Measurements from ENCODE around the gene MRGPRE.
"Not testable (repeated sequence)": the region's sequence is repeated elsewhere in the genome, so short reads cannot be mapped to it uniquely, and the experiment has no call there.

MRGPRE gene, protein sequence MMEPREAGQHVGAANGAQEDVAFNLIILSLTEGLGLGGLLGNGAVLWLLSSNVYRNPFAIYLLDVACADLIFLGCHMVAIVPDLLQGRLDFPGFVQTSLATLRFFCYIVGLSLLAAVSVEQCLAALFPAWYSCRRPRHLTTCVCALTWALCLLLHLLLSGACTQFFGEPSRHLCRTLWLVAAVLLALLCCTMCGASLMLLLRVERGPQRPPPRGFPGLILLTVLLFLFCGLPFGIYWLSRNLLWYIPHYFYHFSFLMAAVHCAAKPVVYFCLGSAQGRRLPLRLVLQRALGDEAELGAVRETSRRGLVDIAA

GRCh38 chr11:3231851-3232744 lies at the start of gene MRGPRE:
Gene MRGPRE (minus strand): TSS chr11:3232417. CDS start chr11:3228799, 3,618 bp downstream.
- no peaks in the 10 kb centered on the region for H3K27me3 ChIP-seq
- H3K4me2 ChIP-seq, result peak within 1 kb of the TSS; percentile 26
- no peak for TF ChIP-seq Cebpa-rat (IDR thresholded peaks at IDR 0.05)
- peaks cover 22% of the 10 kb centered on the region for H3K4me1 ChIP-seq
- H3K9me3 ChIP-seq, result no peaks in the 10 kb centered on the region
- H3K9ac ChIP-seq, result no peak within 1 kb of the TSS
- no peak within 1 kb of the TSS for H3K4me3 ChIP-seq
- H4K20me1 ChIP-seq, result no peaks in the 10 kb centered on the region
- H3K27ac ChIP-seq, result no peak within 1 kb of the TSS
- no peaks in the 10 kb centered on the region for H3K36me3 ChIP-seq

DNA sequence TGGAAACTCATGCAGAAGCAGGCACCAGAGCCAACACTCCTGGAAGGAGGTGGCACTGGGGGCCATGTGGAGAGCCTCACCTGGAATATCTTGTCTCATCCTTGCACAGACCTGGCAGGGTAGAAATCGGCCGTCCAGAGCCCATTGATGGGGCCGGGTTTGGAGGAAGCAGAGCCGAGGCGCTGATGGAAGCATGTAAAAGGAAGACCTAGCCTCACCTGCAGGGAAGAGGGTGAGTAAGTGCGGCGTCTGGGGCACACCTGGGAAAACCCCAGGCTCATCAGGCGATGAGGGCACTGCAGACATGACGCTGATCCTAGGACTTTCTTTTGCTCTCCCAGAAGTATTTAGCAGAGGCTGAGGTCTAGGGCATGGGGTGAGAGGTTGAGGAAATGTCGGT lies 48.9 kb upstream of the MRGPRE start:
- not testable (repeated sequence) for H3K36me3 ChIP-seq, H4K20me1 ChIP-seq, H3K4me1 ChIP-seq, H3K9me3 ChIP-seq, H3K9ac ChIP-seq, H3K27ac ChIP-seq, H3K27me3 ChIP-seq, H3K4me3 ChIP-seq, H3K4me2 ChIP-seq

- not testable (repeated sequence) for H3K27ac ChIP-seq, H3K9ac ChIP-seq, H4K20me1 ChIP-seq, H3K4me2 ChIP-seq, H3K9me3 ChIP-seq, H3K27me3 ChIP-seq, H3K4me1 ChIP-seq, H3K36me3 ChIP-seq, H3K4me3 ChIP-seq
These were observed 48.4 kb upstream of the MRGPRE start for GRCh38 chr11:3280662-3281061.

GRCh38 chr11:3278922-3279321 lies 46.7 kb upstream of the MRGPRE start:
- not testable (repeated sequence) for H3K27ac ChIP-seq, H3K4me3 ChIP-seq, H3K4me1 ChIP-seq, H3K4me2 ChIP-seq, H4K20me1 ChIP-seq, H3K9me3 ChIP-seq, H3K27me3 ChIP-seq, H3K9ac ChIP-seq, H3K36me3 ChIP-seq

DNA sequence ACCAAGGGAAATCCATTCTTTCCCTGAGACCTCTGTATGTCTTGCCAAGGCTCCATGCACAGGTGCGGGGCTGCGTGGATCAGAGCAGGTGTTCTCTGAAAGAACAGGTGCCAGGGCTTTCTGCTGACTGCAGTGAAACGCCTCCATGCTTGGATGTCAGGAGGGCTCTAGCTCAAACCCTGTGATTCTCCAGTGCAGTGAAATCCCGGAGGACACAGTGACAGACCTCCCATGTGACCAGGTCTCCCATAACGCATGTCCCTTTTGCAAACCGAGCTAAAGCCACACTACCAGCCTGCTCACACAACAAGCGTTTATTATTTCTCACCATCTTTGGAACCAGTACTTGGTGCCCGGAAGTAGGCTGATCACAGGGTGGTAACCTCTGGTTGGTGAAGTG lies 41.4 kb upstream of the MRGPRE start:
- not testable (repeated sequence) for H3K4me2 ChIP-seq, H3K27me3 ChIP-seq, H3K36me3 ChIP-seq, H3K4me3 ChIP-seq, H3K27ac ChIP-seq, H3K9me3 ChIP-seq, H4K20me1 ChIP-seq, H3K4me1 ChIP-seq, H3K9ac ChIP-seq

DNA sequence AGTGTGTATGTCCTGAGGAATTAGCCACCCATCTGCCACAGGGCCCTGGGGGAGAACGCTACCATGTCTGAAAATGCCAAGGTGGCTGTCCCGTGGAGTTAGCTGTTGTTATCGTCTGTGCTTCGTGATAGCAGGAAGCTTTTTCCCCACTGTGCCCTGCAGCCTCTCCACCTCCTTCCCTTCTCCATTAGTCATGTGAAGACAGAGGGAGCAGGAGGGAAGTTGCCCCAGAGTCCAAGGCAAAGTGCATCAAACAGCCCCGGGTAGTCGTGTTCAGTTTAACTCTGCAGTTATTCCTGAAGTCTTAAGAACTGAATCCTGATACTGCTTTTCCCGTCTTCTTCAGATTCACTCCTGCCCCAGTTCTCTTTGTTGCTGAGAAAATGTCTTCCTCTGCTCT lies 30.3 kb upstream of the MRGPRE start:
- not testable (repeated sequence) for H3K27me3 ChIP-seq, H3K9me3 ChIP-seq, H3K36me3 ChIP-seq, H4K20me1 ChIP-seq, H3K9ac ChIP-seq, H3K4me1 ChIP-seq, H3K4me2 ChIP-seq, H3K27ac ChIP-seq, H3K4me3 ChIP-seq

DNA sequence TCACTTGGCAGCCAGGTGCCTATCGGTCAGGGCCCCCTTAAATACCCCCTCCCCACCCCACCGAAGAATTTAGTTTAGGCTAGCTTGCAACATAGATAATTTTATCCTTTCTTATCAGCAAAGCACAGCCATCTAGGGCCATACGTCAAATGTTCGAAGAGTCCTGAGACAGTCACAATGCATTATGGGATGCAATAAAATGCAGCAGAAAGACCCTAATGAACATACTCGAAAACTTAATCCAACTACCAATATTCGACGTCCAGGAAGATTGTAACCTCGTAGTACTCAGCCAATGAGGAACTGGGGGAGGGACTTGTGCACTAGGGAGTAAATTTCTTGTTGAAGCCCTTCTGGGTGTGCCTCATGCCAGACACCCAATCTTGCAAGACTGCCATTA lies 29.6 kb upstream of the MRGPRE start:
- not testable (repeated sequence) for H3K36me3 ChIP-seq, H3K4me3 ChIP-seq, H3K27ac ChIP-seq, H3K9ac ChIP-seq, H3K4me1 ChIP-seq, H3K27me3 ChIP-seq, H3K9me3 ChIP-seq, H4K20me1 ChIP-seq, H3K4me2 ChIP-seq

DNA sequence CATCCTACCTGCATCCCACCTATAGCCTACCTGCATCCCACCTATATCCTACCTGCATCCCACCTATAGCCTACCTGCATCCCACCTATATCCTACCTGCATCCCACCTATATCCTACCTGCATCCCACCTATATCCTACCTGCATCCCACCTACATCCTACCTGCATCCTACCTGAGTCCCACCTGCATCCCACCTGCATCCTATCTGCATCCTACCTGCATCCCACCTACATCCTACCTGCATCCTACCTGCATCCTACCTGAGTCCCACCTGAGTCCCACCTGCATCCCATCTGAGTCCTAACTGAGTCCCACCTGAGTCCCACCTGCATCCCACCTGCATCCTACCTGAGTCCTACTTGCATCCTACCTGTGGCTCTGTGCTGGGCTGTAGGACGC lies 25.3 kb upstream of the MRGPRE start:
- H3K9me3 ChIP-seq, H3K9ac ChIP-seq, H3K27me3 ChIP-seq, H3K27ac ChIP-seq, H3K4me1 ChIP-seq, H3K4me2 ChIP-seq, H3K4me3 ChIP-seq, H3K36me3 ChIP-seq, H4K20me1 ChIP-seq: not testable (repeated sequence)

DNA sequence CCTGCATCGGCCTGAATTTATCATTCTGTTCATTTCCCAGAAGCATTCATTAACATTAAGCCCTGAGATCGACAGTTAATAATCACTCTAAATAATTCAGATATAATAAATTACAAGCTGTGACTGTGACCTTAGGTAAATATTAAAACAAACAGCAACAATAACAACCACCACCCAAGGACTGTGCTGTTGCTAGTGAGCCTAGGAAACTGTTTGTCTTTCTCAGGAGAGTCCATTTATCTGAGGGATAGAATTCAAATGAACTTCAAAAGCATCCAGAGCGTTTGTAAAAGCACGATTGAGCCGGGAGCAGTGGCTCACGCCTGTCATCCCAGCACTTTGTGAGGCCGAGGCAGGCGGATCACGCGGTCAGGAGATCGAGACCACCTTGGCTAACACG lies 23.0 kb upstream of the MRGPRE start:
- H3K36me3 ChIP-seq, H3K9me3 ChIP-seq, H3K4me2 ChIP-seq, H3K4me3 ChIP-seq, H3K4me1 ChIP-seq, H3K27me3 ChIP-seq, H4K20me1 ChIP-seq, H3K9ac ChIP-seq, H3K27ac ChIP-seq: not testable (repeated sequence)

- not testable (repeated sequence) for H4K20me1 ChIP-seq, H3K9me3 ChIP-seq, H3K4me3 ChIP-seq, H3K4me1 ChIP-seq, H3K27me3 ChIP-seq, H3K27ac ChIP-seq, H3K36me3 ChIP-seq, H3K9ac ChIP-seq, H3K4me2 ChIP-seq
These were observed 22.6 kb upstream of the MRGPRE start for GRCh38 chr11:3254773-3255172.

DNA sequence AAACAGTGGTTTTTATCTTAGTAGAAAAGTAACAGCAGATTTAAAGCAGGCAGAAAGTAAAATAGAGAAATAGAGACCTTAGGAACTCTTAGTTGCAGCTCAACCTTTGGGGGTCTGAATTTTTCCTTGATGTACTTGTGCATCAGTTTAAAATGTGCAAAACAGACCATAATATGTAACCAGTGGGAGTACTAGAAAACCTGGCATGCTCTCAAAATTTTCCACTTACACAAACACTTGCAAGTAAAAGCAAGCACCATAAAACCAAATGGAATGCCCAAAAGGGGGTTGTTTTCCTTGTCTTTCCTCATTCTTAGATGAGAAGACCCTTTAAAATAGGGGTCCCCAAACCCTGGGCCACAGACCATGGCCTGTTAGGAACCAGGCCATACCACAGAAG lies 12.9 kb upstream of the MRGPRE start:
- no peaks in the 10 kb centered on the region for H3K4me1 ChIP-seq
- TF ChIP-seq Cebpa-rat (IDR thresholded peaks at IDR 0.05), result no peak
- H3K9me3 ChIP-seq, result peaks cover 15% of the 10 kb centered on the region; the same call in 1 of the 2 replicates
- H3K4me2 ChIP-seq, result no peak overlapping the region
- H3K4me3 ChIP-seq, result no peak overlapping the region
- no peak overlapping the region for H3K9ac ChIP-seq
- H3K27ac ChIP-seq, result no peak overlapping the region
- no peaks in the 10 kb centered on the region for H4K20me1 ChIP-seq
- no peaks in the 10 kb centered on the region for H3K36me3 ChIP-seq
- no peaks in the 10 kb centered on the region for H3K27me3 ChIP-seq

All from BLaER1 (cell line).